ENCODE results near the gene DNAH12.

DNA sequence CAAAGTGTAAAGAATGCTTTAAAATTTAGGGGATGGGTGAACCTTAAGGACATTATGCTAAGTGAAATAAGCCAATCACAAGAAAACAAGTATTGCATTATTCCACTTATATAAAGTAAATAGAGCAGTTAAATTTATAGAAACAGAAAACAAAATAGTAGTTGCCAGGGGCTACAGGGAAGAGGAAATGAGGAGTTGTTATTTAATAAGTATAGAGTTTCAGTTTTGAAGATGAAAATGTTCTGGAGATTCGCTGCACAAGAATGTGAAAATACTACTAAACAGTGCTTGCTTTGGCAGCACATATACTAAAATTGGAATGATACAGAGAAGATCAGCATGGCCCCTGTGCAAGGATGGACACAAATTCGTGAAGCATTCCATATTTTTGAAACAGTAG lies 32.0 kb downstream of the DNAH12 start:
- TF ChIP-seq, protein P1, sequence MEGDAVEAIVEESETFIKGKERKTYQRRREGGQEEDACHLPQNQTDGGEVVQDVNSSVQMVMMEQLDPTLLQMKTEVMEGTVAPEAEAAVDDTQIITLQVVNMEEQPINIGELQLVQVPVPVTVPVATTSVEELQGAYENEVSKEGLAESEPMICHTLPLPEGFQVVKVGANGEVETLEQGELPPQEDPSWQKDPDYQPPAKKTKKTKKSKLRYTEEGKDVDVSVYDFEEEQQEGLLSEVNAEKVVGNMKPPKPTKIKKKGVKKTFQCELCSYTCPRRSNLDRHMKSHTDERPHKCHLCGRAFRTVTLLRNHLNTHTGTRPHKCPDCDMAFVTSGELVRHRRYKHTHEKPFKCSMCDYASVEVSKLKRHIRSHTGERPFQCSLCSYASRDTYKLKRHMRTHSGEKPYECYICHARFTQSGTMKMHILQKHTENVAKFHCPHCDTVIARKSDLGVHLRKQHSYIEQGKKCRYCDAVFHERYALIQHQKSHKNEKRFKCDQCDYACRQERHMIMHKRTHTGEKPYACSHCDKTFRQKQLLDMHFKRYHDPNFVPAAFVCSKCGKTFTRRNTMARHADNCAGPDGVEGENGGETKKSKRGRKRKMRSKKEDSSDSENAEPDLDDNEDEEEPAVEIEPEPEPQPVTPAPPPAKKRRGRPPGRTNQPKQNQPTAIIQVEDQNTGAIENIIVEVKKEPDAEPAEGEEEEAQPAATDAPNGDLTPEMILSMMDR (IDR thresholded peaks at IDR 0.05; ENCODE audit: low read depth, low read length): no peak
- no peak for TF ChIP-seq EZH2phosphoT487 (IDR thresholded peaks at IDR 0.05; ENCODE audit: low read depth)
